NB4 (cell line): ENCODE results near the gene PDE3B.

Source experiments
- POLR2A ChIP-seq: IDR thresholded peaks from 2 replicates; pipeline ENCODE4 v1.6.1; 2011; ENCODE audit warnings: mild to moderate bottlenecking; ENCODE audit not compliant: insufficient read length; ENCODE audit errors: extremely low read depth
- TF ChIP-seq, protein P1 (sequence below): IDR thresholded peaks from one replicate; pipeline ENCODE4 v1.5.1; 2012; ENCODE audit warnings: low read depth, low read length
- TF ChIP-seq, protein P2 (sequence below): IDR thresholded peaks from 2 replicates; pipeline ENCODE4 v1.6.1; 2011; ENCODE audit warnings: low read depth, low read length

DNA sequence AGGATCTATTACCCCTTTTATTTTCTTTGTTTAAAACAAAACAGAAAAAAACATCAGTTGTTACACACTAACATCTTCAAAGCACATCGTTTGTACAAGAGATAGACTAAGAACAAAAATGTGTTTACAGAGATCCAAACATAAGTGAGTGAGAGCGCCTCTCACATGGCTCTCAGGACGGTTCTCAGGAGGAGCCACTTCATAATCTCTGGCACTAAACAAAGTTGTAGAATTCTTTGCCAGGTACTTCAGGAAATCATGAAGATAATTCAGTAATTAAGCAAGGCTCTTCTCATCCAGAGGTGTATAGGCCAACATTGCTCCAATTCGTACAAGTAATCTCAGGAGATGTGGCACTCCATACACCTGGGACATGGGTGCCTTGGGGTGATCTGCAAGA, 29.8 kb downstream of the PDE3B start:
- TF ChIP-seq, protein P1, sequence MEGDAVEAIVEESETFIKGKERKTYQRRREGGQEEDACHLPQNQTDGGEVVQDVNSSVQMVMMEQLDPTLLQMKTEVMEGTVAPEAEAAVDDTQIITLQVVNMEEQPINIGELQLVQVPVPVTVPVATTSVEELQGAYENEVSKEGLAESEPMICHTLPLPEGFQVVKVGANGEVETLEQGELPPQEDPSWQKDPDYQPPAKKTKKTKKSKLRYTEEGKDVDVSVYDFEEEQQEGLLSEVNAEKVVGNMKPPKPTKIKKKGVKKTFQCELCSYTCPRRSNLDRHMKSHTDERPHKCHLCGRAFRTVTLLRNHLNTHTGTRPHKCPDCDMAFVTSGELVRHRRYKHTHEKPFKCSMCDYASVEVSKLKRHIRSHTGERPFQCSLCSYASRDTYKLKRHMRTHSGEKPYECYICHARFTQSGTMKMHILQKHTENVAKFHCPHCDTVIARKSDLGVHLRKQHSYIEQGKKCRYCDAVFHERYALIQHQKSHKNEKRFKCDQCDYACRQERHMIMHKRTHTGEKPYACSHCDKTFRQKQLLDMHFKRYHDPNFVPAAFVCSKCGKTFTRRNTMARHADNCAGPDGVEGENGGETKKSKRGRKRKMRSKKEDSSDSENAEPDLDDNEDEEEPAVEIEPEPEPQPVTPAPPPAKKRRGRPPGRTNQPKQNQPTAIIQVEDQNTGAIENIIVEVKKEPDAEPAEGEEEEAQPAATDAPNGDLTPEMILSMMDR = no peak
- TF ChIP-seq, protein P2, sequence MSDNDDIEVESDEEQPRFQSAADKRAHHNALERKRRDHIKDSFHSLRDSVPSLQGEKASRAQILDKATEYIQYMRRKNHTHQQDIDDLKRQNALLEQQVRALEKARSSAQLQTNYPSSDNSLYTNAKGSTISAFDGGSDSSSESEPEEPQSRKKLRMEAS = no peak
- no peak for TF ChIP-seq POLR2A
